BLaER1 treated with 17β-estradiol and CSF1 and Interleukin-3, amounts not matched to agents 10 nM and 100 nM (cell line): ENCODE data around the gene CCDC192.
"Not testable (repeated sequence)": the region's sequence is repeated elsewhere in the genome, so short reads cannot be mapped to it uniquely, and the experiment has no call there.

Experiments used
- H3K27ac ChIP-seq, 11 experiments: shearing (Covaris generic); formaldehyde crosslinking; 2 replicates each; pipeline ENCODE4 v1.8.1; 2022
- H3K27me3 ChIP-seq, 11 experiments: shearing (Covaris generic); formaldehyde crosslinking; 2 replicates each; pipeline ENCODE4 v1.8.1; 2022
- H3K36me3 ChIP-seq, 11 experiments: shearing (Covaris generic); formaldehyde crosslinking; 2 replicates each; pipeline ENCODE4 v1.8.1; 2022
- H3K4me1 ChIP-seq, 10 experiments: shearing (Covaris generic); formaldehyde crosslinking; 2 replicates each; pipeline ENCODE4 v1.8.1; 2022
- H3K4me2 ChIP-seq, 11 experiments: shearing (Covaris generic); formaldehyde crosslinking; 2 replicates each; pipeline ENCODE4 v1.8.1; 2022
- H3K4me3 ChIP-seq, 10 experiments: shearing (Covaris generic); formaldehyde crosslinking; 2 replicates each; pipeline ENCODE4 v1.8.1; 2022
- H3K9ac ChIP-seq, 11 experiments: shearing (Covaris generic); formaldehyde crosslinking; 2 replicates each; pipeline ENCODE4 v1.8.1; 2022
- H3K9me3 ChIP-seq, 11 experiments: shearing (Covaris generic); formaldehyde crosslinking; replicated peaks in 1 of 11; 2 replicates each; pipeline ENCODE4 v1.8.1; 2022
- H4K20me1 ChIP-seq, 11 experiments: shearing (Covaris generic); formaldehyde crosslinking; 2 replicates each; pipeline ENCODE4 v1.8.1; 2022
- Cebpa-rat ChIP-seq, 11 experiments: shearing (Covaris generic); IDR thresholded peaks; 2 replicates each; pipeline ENCODE4 v1.8.1; 2022

The CCDC192 gene

DNA sequence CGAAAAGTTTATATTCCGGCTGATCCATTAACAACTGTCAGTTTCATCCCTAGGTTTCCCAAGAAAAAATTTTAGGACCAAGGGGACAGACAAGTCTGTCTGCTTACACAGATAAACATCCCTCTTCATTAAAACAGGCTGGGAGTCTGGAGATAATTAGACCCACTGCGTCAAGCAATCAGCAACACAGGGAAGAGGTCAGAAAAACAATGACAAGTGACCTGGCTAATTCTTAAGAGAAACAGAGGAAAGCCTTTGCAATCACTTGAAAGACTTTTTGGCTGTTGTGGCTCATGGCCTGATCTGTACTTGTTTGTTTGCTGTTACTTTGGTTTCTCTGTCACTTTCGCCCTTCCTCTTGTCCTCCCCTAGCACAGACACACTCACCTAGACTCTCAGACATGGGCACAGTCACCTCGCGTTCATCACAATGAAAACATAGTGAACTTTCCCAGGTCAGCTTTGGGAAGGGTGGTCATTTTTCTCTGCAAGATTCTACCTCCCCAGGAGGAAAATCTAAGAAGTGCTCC lies 2.9 kb upstream of the CCDC192 start:
- H3K27me3 ChIP-seq = no peaks in the 10 kb centered on the region
- H3K9ac ChIP-seq = no peak overlapping the region
- TF ChIP-seq Cebpa-rat (IDR thresholded peaks at IDR 0.05) = no peak
- no peak overlapping the region for H3K27ac ChIP-seq
- no peak overlapping the region for H3K4me3 ChIP-seq
- H3K9me3 ChIP-seq = no peaks in the 10 kb centered on the region
- H3K4me2 ChIP-seq = no peak overlapping the region
- H3K4me1 ChIP-seq = peaks cover 0 to 7% (median 1%) of the 10 kb centered on the region in 10 experiments; a peak in 9 of 20 replicates
- no peaks in the 10 kb centered on the region for H3K36me3 ChIP-seq
- H4K20me1 ChIP-seq = no peaks in the 10 kb centered on the region

DNA sequence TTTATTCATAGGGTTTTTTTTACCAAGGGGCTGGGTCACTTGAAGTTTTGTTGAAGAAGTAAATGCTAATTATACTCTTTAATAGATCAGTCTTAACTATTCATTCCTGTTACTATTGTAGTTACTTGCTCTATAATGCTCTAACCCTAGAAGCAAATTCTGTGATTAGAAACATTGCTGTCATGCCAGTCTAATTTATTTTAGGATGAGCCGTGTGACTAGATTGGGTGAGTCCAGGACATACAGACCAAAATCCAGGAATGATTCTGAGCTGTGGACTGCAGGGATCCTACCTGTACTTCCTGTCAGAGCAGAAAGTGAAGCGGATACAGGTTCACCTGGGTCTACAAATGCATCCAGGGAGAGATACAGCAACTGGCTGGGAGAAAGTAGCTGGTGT lies 757 bp upstream of the CCDC192 start:
- no peaks in the 10 kb centered on the region for H4K20me1 ChIP-seq
- no peak overlapping the region for H3K27ac ChIP-seq
- peaks cover 0 to 11% (median 3%) of the 10 kb centered on the region in 10 experiments; a peak in 9 of 20 replicates for H3K4me1 ChIP-seq

DNA sequence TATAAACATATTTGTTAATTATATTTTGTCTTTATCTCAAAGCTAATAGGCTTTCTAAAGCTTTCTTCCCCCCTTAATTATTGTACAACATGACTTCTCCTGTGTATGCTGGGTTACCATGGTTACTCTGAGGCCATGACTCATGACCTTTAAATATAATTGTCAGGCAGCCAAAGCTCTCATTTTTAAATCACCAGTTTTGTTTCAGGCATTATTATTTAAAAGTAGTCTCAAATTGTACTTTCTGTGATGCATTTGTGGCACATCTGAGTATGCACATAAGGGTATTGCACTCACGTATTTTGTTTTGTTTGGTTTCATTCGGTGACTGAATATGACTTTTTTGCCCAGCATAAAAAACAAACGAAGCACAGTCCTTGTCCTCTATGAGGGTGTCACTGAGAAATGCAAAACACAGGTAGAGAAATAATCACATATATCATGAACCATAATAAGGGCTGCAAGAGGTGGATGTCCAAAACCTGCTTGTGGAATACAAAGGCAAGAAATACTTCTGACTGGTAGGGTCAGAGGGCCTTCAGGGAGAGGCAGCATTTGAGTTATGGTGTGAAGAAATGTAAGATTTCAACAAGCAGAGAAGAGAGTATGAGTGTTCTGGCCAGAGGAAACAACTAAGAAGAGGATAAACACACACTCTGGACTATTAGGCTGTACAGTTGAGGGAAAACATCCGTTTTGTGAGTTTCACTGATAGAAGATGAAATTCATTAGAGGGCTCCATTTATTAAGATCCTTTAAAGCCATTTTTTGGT lies 2.1 kb downstream of the CCDC192 start:
- Histone ChIP-seq H3K9me3 (no peaks in the 10 kb centered on the region), H3K9ac (no peak overlapping the region; a peak in 1 of 22 replicates), H3K36me3 (no peaks in the 10 kb centered on the region), H3K4me3 (no peak overlapping the region), H3K27me3 (no peaks in the 10 kb centered on the region), H4K20me1 (no peaks in the 10 kb centered on the region), H3K4me1 (peaks cover 0 to 11% (median 3%) of the 10 kb centered on the region in 10 experiments; a peak in 9 of 20 replicates), H3K27ac (peak overlapping the region in 3 of 11 experiments; percentile 8 to 59 (median 10); a peak in 2 of 22 replicates), H3K4me2 (peak overlapping the region in 4 of 11 experiments; percentile 6 to 34 (median 17); a peak in 5 of 22 replicates)
- no peak for TF ChIP-seq Cebpa-rat (IDR thresholded peaks at IDR 0.05)

More for the DNA sequence above, 757 bp upstream of the CCDC192 start:
- no peak overlapping the region for H3K4me3 ChIP-seq
- no peaks in the 10 kb centered on the region for H3K27me3 ChIP-seq
- no peak overlapping the region for H3K4me2 ChIP-seq
- H3K9ac ChIP-seq = no peak overlapping the region
- no peaks in the 10 kb centered on the region for H3K36me3 ChIP-seq
- no peak for TF ChIP-seq Cebpa-rat (IDR thresholded peaks at IDR 0.05)
- no peaks in the 10 kb centered on the region for H3K9me3 ChIP-seq

DNA sequence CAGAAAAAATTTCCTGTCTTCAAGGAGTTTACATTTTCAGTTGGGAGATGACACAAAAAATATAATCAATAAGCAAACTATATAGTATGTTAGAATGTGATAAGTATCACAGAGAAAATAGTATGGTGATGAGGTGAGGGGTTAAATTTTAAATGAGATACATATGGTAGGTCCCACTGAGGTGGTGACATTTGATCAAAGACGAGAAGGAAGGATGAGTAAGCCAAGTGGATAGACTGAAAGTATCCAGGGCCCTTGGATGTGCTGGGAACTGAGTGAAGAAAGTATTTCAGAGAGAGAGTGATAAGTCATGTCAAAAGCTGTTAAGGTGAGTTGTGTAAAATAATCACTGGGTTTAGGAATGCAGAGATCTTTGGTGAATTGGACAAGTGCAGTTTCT lies 3.5 kb downstream of the CCDC192 start:
- H3K27ac ChIP-seq = no peak overlapping the region
- no peak overlapping the region for H3K4me2 ChIP-seq
- no peaks in the 10 kb centered on the region for H3K36me3 ChIP-seq
- TF ChIP-seq Cebpa-rat (IDR thresholded peaks at IDR 0.05) = no peak
- peaks cover 0 to 11% (median 3%) of the 10 kb centered on the region in 10 experiments; a peak in 9 of 20 replicates for H3K4me1 ChIP-seq
- no peak overlapping the region for H3K9ac ChIP-seq
- no peaks in the 10 kb centered on the region for H3K27me3 ChIP-seq
- no peak overlapping the region for H3K4me3 ChIP-seq
- no peaks in the 10 kb centered on the region for H4K20me1 ChIP-seq
- no peaks in the 10 kb centered on the region for H3K9me3 ChIP-seq

DNA sequence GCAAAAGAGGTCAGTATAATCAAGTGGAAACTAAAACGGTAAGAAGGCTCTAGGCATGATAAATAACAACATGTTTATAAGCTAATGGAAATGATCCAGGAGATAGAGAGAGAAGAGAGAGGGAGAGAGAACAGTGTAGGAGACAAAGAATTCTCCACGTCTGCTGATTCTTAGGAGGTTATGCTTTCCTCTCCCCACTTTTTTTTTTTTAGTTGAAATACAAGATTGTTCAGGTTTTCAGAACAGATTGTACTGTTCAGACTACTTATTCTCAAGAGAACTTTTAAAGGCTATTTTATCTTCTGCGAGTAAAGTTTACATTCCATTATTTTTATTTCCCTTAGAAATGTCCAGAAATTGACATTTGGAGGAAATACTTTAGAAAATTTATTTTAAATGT lies 4.0 kb downstream of the CCDC192 start:
- Histone ChIP-seq H4K20me1 (no peaks in the 10 kb centered on the region), H3K4me1 (peaks cover 0 to 11% (median 3%) of the 10 kb centered on the region in 10 experiments; a peak in 9 of 20 replicates), H3K9ac (no peak overlapping the region), H3K4me2 (no peak overlapping the region), H3K36me3 (no peaks in the 10 kb centered on the region), H3K27me3 (no peaks in the 10 kb centered on the region), H3K4me3 (no peak overlapping the region), H3K27ac (no peak overlapping the region), H3K9me3 (no peaks in the 10 kb centered on the region)
- no peak for TF ChIP-seq Cebpa-rat (IDR thresholded peaks at IDR 0.05)

DNA sequence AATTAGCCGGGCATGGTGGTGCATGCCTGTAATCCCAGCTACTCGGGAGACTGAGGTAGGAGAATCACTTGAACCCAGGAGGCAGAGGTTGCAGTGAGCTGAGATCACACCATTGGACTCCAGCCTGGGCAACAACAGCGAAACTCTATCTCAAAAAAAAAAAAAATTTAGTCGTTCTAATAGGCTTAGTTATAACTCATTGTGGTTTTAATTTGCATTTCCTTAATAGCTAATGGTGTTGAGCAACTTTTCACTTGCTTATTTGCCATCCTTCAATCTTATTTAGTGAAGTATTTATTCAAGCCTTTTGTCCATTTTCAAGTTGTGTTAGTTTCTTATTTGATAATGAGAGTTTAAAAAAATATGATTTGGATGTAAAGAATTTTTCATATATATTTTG lies 9.9 kb downstream of the CCDC192 start:
- not testable (repeated sequence) for H3K9me3 ChIP-seq, H3K27me3 ChIP-seq, H3K36me3 ChIP-seq, H3K9ac ChIP-seq, H4K20me1 ChIP-seq, H3K4me1 ChIP-seq, H3K4me2 ChIP-seq, H3K4me3 ChIP-seq, H3K27ac ChIP-seq

DNA sequence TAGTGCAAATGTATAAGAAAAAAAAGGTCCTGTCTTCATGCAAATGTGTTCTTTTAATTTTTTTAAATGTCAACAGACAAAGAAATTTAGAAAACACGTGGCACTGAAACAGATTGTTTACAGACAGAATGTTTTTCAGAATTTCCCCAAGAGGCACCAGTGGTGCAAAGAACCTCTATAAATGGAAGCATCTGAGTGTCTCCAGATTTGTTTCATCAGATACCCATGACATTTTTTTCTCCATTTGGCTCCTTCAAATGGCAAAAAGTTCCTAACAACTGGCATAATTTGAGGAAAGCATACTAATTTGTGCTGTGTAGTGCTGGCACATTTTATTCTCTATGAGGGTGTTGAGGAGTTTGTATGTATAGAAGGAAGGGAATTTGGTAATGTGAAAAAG lies 15.0 kb downstream of the CCDC192 start:
- H3K36me3 ChIP-seq = peaks cover 0 to 13% (median 0%) of the 10 kb centered on the region in 11 experiments; a peak in 5 of 22 replicates
- no peak for TF ChIP-seq Cebpa-rat (IDR thresholded peaks at IDR 0.05)
- H3K4me3 ChIP-seq = no peak overlapping the region
- H4K20me1 ChIP-seq = no peaks in the 10 kb centered on the region
- H3K4me2 ChIP-seq = peak overlapping the region in 1 of 11 experiments; percentile 1; a peak in 1 of 22 replicates
- H3K27ac ChIP-seq = no peak overlapping the region
- H3K4me1 ChIP-seq = peaks cover 0 to 18% (median 4%) of the 10 kb centered on the region in 10 experiments; a peak in 18 of 20 replicates
- H3K27me3 ChIP-seq = no peaks in the 10 kb centered on the region
- H3K9me3 ChIP-seq = peaks cover 27 to 39% (median 34%) of the 10 kb centered on the region in 11 experiments
- no peak overlapping the region for H3K9ac ChIP-seq

DNA sequence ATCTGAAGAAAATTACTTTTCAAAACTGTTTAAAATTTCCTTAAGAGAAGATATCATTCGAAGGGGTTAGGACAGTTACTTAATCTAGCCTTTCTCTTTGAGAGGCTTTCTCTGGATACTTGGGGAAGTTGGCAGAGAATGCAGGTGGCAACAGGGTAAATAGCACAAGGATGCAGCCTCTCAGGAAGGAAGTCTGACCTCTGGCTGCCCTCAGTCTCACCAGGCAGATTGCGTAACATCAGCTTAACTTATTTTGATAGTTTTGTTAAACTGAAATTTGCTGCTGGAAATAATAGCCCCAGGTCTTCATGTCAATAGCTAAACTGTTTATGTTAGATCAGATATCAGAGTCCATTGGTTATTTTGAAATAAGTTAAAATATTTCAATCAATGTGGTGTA lies 20.4 kb downstream of the CCDC192 start:
- H3K4me2 ChIP-seq = peak overlapping the region; percentile 12 to 77 (median 59); a peak in 21 of 22 replicates
- peak overlapping the region in 9 of 11 experiments; percentile 7 to 81 (median 70); a peak in 17 of 22 replicates for H3K27ac ChIP-seq
- H3K27me3 ChIP-seq = no peaks in the 10 kb centered on the region
- peak; percentile 65 to 99 (median 96) for TF ChIP-seq Cebpa-rat (IDR thresholded peaks at IDR 0.05)
- H4K20me1 ChIP-seq = no peaks in the 10 kb centered on the region
- H3K9me3 ChIP-seq = peaks cover 25 to 52% (median 33%) of the 10 kb centered on the region in 11 experiments
- H3K9ac ChIP-seq = peak overlapping the region in 4 of 11 experiments; percentile 7 to 43 (median 19); a peak in 4 of 22 replicates
- H3K4me3 ChIP-seq = no peak overlapping the region; a peak in 1 of 20 replicates
- peaks cover 12 to 32% (median 16%) of the 10 kb centered on the region in 10 experiments for H3K4me1 ChIP-seq
- H3K36me3 ChIP-seq = peaks cover 0 to 13% (median 0%) of the 10 kb centered on the region in 11 experiments; a peak in 5 of 22 replicates

DNA sequence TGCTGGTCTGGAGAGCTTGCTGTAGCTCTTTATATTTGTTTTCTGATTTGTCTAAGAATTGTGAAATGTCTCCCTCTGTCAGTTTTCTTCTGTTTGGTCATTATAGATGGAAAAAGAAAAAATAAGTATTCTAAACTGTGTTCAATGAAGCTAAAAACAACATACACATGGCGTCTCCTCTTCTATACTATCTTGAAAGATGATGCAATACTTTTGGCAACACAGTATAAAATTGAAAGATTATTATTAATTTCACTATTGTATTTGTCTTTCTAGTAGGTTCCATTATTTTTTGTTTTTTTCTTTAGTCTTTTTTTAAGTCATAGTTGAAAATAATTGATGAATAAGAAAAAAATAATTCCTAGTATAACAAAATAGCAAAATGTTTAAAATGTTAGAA lies 22.5 kb downstream of the CCDC192 start:
- Histone ChIP-seq H3K9ac (no peak overlapping the region), H4K20me1 (no peaks in the 10 kb centered on the region), H3K27ac (no peak overlapping the region), H3K4me2 (no peak overlapping the region), H3K36me3 (peaks cover 0 to 5% (median 0%) of the 10 kb centered on the region in 11 experiments; a peak in 5 of 22 replicates), H3K9me3 (peaks cover 14 to 40% (median 21%) of the 10 kb centered on the region in 11 experiments), H3K27me3 (no peaks in the 10 kb centered on the region), H3K4me1 (peaks cover 12 to 32% (median 16%) of the 10 kb centered on the region in 10 experiments), H3K4me3 (no peak overlapping the region)
- 0 out of 22 replicates have a peak, but pooled peaks of 1 of the 11 experiments have one; percentile 23 for TF ChIP-seq Cebpa-rat (IDR thresholded peaks at IDR 0.05)
